ENCODE results near the gene CD177. TPM values are rescaled to one million over a fixed set of nuclear protein-coding genes. Genes with fewer than 3 reads are reported as not detected.
"Not testable (repeated sequence)": the region's sequence is repeated elsewhere in the genome, so short reads cannot be mapped to it uniquely, and the experiment has no call there.

CD177 gene, protein sequence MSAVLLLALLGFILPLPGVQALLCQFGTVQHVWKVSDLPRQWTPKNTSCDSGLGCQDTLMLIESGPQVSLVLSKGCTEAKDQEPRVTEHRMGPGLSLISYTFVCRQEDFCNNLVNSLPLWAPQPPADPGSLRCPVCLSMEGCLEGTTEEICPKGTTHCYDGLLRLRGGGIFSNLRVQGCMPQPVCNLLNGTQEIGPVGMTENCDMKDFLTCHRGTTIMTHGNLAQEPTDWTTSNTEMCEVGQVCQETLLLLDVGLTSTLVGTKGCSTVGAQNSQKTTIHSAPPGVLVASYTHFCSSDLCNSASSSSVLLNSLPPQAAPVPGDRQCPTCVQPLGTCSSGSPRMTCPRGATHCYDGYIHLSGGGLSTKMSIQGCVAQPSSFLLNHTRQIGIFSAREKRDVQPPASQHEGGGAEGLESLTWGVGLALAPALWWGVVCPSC
- 0.06 and 1.0 TPM in 2 replicates for total RNA-seq

DNA sequence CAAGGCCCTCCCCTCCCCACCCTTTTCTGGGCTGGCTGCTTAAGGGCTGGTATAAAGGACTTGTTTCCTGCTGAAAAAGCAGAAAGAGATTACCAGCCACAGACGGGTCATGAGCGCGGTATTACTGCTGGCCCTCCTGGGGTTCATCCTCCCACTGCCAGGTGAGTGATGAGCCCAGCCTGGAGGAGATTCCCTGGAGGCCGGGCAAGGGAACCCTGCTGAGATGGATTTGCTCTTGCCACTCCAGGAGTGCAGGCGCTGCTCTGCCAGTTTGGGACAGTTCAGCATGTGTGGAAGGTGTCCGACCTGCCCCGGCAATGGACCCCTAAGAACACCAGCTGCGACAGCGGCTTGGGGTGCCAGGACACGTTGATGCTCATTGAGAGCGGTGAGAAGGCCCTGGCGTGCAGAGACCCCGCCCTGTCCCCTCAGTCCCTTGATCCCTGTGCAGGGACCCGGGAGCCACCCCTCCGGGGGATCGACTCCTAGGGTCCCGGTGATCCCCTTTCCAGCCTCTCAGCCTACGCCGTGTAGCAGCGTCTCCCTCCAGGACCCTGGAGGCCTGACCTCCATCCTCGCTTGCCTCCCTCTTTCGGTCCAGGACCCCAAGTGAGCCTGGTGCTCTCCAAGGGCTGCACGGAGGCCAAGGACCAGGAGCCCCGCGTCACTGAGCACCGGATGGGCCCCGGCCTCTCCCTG lies at the start of gene CD177:
TSS of gene CD177 (plus strand) at position 81 of the 699 bp plus-strand sequence. CDS start at position 110, 29 bp downstream.
- no peak for DNase-seq (ENCODE audit: extremely low read depth, low read depth, low spot score)

DNA sequence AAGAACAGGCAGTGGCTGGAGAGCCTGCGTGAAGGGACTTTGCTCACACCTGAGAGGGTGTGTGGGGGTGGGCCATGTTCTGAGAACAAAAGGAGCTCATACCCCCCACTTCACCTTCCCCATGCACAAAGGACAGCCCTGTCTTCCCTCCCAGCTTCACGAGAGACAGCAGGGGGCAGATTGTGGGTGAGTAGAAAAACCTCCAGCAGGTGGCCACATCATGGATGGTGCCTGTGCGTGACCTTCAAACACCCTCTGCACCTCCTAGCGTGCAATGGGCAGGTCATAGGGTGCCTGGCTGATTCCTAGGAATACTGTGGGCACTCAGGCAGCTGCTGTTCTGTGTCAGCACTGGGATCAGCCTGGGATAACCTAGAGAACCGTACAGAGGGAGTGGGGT lies 47.8 kb upstream of the CD177 start:
- no peak for DNase-seq (ENCODE audit: extremely low read depth, low read depth, low spot score)

DNA sequence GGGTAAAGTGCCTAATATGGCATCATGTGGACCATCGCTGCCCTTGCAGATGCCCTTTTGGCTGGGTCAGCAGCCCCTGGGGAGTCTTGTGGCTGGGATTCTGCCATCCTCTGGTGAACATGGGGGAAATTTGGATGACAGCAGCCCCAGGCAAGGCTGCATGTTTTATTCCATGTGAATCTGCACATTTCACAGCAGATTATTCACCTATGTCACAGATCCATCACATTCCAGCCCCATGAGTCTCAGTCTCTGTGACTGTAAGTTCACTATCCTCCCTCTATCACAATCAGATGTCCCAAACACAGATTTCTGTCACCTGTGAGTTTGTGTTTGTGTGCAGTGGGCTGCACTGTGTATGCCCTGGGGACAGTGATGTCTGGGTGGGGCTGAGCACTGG lies 47.4 kb upstream of the CD177 start:
- DNase-seq (ENCODE audit: extremely low read depth, low read depth, low spot score), result no peak

DNA sequence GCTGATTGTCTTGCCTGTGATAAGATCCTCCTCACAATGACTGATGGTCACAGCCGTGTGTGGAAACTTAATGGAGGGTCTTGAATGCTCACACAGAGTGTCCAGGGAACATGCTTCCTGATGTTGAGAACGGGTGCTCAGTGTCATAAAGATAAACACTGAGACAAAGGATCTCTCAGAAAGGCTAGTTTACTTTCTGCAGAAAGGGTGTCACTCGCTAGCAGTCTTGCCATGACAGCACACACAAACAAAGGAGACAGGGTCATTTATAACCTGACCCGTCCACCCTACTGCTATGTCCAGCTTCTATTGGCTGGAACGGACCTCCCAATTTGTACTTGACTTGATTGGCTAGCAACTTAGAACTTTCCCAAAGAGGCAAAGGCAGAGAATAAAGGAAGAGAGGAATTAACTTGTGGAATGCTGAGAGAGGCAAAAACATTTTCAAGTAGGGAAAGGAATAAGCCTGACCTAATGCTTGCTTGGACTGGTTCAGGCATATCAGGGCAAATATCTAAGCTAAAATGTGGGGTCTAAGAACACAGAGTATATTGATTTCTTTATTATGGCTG lies 45.2 kb upstream of the CD177 start:
- no peak for DNase-seq (ENCODE audit: extremely low read depth, low read depth, low spot score)

DNA sequence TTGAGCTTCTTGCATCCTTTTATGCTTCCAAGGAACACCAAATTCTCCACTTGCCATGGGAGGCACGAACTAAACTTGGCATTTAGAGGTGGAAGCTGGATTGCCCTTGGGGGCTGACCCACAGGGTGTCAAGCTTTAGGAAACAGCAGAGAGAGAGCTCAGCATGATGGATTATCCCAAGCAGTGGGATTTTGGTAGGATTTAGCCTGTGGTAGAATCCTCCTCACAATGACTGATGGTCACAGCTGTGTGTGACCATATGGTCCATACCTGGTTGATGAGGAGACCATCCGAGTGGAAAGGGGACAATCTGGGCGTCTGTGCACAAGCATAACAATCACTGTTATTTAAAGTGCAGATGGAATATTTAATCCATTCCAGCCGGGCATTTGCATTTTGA lies 44.0 kb upstream of the CD177 start:
- DNase-seq (ENCODE audit: extremely low read depth, low read depth, low spot score), result no peak

DNA sequence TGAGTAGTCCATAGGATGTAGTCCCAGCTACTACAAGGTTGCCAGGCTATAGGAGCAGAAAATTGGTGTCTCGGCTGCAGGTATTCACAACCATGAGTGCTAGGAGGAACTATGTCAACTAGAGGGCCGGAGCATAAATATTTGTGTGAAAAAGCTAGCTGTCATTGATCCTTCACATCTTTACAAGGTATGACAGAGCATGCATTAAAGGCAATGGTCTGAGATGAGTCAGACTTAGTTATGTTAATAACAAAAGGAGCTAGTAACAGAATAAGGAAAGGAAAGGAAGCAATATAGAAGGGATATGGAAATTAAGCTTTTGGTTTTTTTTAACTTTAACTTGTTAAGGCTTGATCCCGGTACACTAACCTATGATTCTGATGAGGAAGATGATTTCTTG lies 43.3 kb upstream of the CD177 start:
- DNase-seq (ENCODE audit: extremely low read depth, low read depth, low spot score), result no peak

DNA sequence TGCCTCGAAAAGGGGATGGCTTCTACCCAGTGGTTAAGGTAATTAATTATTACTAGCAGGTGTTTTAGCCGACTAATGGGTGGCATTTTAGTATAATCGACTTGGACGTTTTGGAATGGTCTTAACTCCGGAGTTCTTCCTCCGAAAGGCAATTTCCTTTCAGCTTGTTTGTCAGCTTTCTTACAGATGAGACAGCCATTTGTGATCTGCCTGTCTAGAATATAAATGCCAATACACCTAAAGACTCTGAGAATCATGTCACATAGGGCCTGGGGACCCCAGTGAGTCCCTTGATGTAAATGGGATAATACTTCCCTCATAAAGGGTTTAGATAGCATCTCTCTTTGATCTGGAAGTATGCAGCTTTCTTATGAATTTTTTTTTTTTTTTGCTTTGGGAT lies 42.2 kb upstream of the CD177 start:
- DNase-seq (ENCODE audit: extremely low read depth, low read depth, low spot score), result no peak

DNA sequence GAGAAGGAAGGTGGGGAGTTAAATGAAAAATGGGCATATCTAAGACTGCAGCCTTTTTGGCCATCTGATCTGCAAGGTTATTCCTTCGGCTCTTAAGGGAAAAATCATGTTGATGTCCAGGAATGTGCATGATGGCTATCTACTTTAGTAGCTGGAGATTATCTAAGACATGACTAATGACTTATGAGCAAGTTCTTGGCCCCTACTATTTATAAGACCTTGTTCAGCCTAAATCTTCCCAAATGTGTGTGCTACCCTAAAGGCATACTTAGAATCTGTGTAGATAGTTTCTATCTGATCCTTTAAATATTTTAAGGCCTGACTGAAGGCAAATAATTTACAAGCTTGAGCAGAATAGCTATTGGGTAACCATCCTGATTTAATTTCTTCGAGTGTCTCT lies 41.8 kb upstream of the CD177 start:
- DNase-seq (ENCODE audit: extremely low read depth, low read depth, low spot score), result no peak

DNA sequence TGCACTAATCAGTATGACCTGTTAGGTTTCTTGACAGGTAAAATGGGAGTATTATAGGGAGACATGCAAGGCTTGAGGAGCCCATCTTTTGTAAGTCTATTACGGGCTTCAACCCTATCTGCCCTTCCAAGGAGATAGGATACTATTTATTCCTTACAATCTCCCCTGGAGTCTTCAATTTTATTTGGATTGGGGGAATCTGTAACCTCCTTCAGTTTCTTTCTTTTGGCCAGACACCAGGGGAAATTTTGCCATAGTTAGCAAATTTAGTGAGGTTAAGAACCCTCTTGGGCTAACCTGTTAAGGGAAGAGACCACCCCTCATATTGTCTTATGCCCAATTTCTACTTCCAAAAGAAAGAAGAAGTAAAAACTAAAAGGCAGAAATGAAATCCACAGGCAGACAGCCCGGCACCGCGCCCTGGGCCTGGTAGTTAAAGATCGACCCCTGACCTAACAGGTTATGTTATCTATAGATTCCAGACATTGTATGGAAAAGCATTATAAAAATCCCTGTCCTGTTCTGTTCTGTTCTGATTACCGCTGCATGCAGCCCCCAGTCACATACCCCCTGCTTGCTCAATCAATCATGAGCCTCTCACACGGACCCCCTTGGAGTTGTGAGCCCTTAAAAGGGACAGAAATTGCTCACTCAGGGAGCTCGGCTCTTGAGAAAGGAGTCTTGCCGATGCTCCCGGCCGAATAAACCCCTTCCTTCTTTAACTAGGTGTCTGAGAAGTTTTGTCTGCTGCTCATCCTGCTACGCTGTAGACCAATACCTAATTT lies 39.6 kb upstream of the CD177 start:
- no peak for DNase-seq (ENCODE audit: extremely low read depth, low read depth, low spot score)

DNA sequence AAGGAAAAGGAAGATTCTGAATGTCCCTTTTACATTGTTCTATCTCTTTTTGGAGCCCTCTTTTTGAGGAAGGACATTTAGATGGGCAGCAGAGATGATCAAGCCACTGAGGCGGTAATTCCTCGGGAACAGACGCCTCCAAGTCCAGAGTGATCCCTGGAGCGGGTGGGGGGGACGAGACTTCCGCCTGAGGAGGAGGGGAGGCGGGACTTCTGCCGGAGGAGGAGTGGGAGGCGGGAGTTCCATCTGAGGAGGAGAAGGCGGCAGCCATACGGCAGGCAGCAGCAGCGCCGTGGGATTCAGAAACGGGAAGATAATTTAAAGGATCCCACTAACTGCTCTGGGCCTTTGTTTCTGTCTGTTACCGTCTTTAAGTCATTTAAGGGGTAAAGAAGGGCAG lies 37.6 kb upstream of the CD177 start:
- no peak for DNase-seq (ENCODE audit: extremely low read depth, low read depth, low spot score)

DNA sequence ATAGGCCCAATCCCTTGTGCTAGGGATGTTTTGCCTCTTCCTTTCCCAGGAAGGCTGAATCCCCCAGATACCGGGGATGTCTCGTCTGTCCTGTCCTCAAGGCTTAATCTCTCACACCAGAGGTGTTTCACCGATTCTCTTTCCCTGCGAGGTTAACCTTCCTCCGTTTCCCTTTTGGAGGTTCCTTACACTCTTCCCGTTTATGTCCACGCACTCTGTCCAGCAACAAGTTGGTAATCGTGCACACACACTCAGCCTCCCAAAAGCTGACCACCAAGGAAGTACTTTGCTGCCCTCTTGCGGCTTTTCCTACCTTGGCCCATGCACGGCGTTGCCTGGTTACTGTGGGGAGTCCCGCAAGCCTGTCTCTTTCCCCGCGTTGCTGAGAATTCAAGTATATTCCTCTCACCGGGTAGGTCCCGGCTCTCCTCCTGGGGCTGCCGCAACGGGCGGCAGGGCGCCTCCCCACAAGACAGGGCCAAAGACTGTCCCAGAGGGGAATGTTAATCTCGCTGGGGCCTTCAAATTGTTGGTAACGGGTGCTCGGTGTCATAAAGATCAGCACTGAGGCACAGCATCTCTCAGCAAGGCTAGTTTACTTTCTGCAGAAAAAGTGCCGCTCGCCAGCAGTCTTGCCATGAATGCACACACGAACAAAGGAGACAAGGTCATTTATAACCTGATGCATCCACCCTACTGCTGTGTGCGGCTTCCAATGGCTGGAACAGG lies 36.7 kb upstream of the CD177 start:
- DNase-seq (ENCODE audit: extremely low read depth, low read depth, low spot score), result no peak

DNA sequence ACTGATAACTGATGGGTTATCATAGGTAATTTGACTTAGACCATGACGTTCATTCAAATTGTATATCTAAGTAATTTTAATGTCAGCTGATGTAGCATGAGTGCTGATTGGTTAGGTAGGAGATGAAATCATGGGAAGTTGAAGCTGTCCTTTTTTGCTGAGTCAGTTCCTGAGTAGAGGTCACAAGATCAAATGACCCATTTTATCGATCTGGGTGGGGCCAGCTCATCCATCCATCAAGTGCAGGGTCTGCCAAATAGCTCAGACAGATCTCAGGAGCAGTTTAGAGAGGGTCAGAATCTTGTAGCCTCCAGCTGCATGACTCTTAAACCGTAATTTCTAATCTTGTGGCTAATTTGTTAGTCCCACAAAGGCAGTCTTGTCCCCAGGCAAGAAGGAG lies 35.3 kb upstream of the CD177 start:
- no peak for DNase-seq (ENCODE audit: extremely low read depth, low read depth, low spot score)

DNA sequence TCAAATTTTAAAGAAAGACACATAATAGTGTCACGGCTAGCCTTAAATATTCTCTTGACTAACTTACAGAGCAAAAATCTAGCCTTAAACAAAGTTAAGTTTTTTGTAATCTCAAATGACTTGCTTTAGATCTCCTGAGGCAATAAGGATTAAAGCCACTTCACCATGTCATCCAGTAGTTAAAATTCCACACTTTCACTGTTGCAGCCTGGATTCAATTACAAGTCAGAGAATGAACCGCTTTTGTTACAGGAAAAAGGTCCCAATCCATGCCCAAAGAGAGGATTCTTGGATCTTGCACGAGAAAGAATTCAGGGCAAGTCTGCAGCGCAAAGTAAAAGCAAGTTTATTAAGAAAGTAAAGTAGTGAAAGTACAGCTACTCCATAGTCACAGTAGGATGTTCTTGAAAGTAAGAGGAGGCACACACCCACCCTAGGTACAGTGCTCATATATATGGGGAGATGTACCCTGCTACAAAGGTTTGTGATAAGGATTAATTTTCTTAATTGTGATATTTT lies 34.6 kb upstream of the CD177 start:
- DNase-seq (ENCODE audit: extremely low read depth, low read depth, low spot score), result no peak

DNA sequence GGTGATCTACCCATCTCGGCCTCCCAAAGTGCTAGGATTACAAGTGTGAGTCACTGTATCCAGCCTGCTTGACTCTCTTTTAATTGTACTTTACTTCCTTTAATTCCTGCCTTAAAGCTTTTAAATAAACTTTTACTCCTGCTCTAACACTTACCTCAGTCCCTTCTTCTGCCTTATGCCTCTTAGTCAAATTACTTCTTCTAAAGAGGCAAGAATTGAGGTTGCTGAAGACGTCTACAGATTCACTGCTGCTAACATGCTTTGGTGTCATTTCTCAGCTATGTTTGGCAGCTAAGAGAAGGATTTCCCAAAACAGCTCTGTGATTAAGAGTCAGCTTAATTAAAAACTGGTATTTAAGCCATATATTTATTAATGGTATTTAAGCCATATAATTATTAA lies 32.9 kb upstream of the CD177 start:
- DNase-seq (ENCODE audit: extremely low read depth, low read depth, low spot score), result no peak

DNA sequence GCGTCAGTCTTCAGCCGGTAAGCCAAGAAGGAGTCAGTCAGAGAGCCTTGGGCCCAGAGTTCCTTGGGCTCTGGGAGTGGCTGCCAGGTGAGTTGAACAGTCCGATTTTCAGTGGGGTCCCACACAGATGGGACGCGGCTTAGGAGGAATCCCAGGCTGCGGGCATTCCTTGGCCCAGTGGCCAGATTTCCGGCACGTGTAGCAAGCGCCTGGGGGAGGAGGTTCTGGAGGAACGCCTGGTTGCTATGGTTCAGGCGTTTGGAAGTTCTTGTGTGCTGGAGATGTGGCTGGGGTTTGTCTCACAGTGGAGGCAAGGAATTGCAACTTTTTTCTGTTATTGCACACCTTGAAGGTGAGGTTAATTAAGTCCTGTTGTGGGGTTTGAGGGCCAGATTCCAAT lies 26.7 kb upstream of the CD177 start:
- DNase-seq (ENCODE audit: extremely low read depth, low read depth, low spot score), result not testable (repeated sequence)

DNA sequence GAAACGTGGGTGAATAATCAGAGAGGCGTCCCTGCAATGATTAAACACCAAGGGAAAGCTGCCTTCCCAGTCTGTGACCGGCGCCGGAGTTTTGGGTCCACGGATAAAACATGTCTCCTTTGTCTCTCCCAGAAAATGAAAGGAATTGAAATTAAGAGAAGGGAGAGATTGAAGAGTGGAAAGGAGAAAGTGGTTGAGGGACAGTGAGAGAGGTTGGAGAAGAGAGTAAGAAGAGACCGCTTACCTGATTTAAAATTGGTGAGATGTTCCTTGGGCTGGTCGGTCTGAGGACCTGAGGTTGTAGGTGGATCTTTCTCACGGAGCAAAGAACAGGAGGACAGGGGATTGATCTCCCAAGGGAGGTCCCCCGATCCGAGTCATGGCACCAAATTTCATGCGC lies 24.9 kb upstream of the CD177 start:
- not testable (repeated sequence) for DNase-seq (ENCODE audit: extremely low read depth, low read depth, low spot score)

DNA sequence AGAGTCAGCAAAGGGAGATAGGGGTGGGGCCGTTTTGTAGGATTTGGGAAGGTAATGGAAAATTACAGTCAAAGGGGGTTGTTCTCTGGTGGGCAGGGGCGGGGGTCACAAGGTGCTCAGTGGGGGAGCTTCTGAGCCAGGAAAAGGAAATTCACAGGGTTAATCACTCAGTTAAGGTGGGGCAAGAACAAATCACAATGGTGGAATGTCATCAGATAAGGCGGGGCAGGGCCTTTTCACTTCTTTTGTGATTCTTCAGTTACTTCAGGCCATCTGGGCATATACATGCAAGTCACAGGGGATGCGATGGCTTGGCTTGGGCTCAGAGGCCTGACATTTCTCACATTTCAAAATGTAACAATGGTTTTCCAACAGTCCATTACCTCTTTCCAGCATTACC lies 24.4 kb upstream of the CD177 start:
- not testable (repeated sequence) for DNase-seq (ENCODE audit: extremely low read depth, low read depth, low spot score)

DNA sequence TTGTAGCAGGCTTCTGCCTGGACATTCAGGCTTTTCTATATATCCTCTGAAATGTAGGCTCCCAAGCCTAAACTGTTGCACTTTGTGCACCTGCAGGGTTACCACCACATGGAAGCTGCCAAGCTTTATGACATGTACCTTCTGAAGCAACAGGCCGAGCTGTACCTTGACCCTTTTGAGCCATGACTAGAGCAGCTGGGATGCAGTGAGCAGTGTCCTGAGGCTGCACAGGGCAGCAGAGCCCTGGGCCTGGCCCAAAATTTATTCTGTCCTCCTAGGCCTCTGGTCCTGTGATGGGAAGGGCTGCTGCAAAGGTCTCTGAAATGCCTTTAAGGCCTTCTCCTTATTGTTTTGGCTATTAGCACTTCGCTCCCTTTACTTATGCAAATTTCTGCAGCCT lies 23.5 kb upstream of the CD177 start:
- DNase-seq (ENCODE audit: extremely low read depth, low read depth, low spot score), result no peak

DNA sequence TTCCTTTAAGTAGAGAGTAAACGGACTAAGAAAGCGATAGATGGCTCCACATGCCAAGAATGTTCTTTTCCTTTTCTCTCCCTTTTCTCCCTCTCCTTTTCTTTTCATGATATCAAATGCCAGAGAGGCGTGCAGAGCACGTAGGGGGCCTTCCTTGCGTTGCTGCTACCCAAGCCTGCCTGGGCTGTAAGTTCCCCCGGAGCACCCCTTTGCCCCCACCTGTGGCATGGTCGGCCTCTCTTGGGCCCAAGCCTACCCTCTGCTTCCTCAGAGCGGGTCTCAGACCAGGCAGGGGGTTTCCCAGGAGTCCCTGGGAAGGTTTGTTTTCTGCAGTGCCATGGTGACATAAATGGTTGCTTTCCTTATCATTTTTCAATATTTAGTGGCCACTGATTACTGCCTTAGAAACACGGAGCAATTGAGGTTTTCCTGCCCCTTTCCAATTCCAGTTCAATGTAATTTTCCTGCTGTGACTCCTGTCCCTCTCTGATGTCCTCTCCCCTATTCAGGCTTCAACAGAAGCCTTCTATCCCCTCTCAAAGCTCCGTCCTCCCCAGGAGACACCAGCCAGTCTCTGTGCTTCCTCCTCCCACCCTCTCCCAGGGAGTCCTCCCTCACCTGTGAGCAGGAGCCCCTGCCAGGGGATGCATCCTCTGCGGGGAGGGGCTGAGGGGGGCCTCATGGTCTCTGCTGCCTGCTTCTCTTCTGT lies 22.6 kb upstream of the CD177 start:
- no peak for DNase-seq (ENCODE audit: extremely low read depth, low read depth, low spot score)

Measured in glomerular endothelial cell (primary cell).